ENCODE data around the gene NHP2. TPM values are rescaled to one million over a fixed set of nuclear protein-coding genes. Genes with fewer than 3 reads are reported as not detected.

NHP2 gene
- total RNA-seq, 1 experiment from 2014 or later, result 263 TPM

DNA sequence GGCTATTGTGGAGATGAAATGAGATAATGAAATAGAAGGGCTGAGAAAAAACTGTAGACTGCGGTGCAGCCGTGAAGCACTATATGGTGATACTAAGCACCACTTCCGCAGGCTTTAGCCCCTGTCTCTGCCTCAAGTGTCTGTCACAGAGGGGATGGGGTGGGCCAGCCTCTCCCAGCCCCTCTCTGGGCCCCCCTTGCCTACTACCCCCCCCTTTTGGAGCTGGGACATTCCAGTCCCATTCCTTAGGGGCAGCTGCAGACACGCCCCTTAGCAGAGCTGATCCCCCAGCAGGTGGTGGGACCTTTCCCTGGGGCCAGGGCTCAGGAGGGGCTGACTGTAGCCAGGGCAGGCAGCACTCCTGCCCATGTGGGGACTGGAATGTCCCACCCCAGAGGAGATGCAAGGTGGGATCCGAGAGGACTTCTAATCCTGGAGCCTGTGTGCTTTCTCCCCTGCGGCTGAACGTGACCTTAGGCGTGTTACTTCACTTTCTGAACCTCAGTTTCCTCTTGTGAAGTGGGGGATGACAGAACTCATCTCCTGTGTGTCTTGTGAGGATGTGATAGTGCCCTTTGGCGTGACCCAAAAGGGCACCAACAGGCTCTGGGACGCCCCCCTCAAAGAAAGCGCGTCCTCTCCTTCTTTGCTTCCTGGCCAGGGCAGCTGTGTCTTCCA is 38.4 kb downstream of the NHP2 start:
- TF ChIP-seq, protein P1, sequence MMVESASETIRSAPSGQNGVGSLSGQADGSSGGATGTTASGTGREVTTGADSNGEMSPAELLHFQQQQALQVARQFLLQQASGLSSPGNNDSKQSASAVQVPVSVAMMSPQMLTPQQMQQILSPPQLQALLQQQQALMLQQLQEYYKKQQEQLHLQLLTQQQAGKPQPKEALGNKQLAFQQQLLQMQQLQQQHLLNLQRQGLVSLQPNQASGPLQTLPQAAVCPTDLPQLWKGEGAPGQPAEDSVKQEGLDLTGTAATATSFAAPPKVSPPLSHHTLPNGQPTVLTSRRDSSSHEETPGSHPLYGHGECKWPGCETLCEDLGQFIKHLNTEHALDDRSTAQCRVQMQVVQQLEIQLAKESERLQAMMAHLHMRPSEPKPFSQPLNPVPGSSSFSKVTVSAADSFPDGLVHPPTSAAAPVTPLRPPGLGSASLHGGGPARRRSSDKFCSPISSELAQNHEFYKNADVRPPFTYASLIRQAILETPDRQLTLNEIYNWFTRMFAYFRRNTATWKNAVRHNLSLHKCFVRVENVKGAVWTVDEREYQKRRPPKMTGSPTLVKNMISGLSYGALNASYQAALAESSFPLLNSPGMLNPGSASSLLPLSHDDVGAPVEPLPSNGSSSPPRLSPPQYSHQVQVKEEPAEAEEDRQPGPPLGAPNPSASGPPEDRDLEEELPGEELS (CRISPR knock-in tag; IDR thresholded peaks at IDR 0.05), result peak; percentile 60; the same call in 1 of the 2 replicates
- TF ChIP-seq, protein P2, sequence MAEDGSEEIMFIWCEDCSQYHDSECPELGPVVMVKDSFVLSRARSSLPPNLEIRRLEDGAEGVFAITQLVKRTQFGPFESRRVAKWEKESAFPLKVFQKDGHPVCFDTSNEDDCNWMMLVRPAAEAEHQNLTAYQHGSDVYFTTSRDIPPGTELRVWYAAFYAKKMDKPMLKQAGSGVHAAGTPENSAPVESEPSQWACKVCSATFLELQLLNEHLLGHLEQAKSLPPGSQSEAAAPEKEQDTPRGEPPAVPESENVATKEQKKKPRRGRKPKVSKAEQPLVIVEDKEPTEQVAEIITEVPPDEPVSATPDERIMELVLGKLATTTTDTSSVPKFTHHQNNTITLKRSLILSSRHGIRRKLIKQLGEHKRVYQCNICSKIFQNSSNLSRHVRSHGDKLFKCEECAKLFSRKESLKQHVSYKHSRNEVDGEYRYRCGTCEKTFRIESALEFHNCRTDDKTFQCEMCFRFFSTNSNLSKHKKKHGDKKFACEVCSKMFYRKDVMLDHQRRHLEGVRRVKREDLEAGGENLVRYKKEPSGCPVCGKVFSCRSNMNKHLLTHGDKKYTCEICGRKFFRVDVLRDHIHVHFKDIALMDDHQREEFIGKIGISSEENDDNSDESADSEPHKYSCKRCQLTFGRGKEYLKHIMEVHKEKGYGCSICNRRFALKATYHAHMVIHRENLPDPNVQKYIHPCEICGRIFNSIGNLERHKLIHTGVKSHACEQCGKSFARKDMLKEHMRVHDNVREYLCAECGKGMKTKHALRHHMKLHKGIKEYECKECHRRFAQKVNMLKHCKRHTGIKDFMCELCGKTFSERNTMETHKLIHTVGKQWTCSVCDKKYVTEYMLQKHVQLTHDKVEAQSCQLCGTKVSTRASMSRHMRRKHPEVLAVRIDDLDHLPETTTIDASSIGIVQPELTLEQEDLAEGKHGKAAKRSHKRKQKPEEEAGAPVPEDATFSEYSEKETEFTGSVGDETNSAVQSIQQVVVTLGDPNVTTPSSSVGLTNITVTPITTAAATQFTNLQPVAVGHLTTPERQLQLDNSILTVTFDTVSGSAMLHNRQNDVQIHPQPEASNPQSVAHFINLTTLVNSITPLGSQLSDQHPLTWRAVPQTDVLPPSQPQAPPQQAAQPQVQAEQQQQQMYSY (CRISPR knock-in tag; IDR thresholded peaks at IDR 0.05), result peak; percentile 94
- 0 out of 2 replicates have a peak, but pooled peaks have one; percentile 46 for TF ChIP-seq ZNF232 (CRISPR knock-in tag; IDR thresholded peaks at IDR 0.05)
- TF ChIP-seq, protein P3, sequence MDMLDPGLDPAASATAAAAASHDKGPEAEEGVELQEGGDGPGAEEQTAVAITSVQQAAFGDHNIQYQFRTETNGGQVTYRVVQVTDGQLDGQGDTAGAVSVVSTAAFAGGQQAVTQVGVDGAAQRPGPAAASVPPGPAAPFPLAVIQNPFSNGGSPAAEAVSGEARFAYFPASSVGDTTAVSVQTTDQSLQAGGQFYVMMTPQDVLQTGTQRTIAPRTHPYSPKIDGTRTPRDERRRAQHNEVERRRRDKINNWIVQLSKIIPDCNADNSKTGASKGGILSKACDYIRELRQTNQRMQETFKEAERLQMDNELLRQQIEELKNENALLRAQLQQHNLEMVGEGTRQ (CRISPR knock-in tag; IDR thresholded peaks at IDR 0.05), result no peak
- TF ChIP-seq, protein P4, sequence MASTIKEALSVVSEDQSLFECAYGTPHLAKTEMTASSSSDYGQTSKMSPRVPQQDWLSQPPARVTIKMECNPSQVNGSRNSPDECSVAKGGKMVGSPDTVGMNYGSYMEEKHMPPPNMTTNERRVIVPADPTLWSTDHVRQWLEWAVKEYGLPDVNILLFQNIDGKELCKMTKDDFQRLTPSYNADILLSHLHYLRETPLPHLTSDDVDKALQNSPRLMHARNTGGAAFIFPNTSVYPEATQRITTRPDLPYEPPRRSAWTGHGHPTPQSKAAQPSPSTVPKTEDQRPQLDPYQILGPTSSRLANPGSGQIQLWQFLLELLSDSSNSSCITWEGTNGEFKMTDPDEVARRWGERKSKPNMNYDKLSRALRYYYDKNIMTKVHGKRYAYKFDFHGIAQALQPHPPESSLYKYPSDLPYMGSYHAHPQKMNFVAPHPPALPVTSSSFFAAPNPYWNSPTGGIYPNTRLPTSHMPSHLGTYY (CRISPR knock-in tag; IDR thresholded peaks at IDR 0.05), result no peak
- no peak; the same call in 1 of the 2 replicates for TF ChIP-seq ZBTB21 (CRISPR knock-in tag; IDR thresholded peaks at IDR 0.05; ENCODE audit: borderline replicate concordance)
- peak; percentile 64; the same call in 1 of the 2 replicates for TF ChIP-seq TEAD1 (CRISPR knock-in tag; IDR thresholded peaks at IDR 0.05)
- TF ChIP-seq SP1 (CRISPR knock-in tag; conservative IDR thresholded peaks at IDR 0.05), result peak; percentile 54; the same call in 1 of the 2 replicates
- TF ChIP-seq, protein P5, sequence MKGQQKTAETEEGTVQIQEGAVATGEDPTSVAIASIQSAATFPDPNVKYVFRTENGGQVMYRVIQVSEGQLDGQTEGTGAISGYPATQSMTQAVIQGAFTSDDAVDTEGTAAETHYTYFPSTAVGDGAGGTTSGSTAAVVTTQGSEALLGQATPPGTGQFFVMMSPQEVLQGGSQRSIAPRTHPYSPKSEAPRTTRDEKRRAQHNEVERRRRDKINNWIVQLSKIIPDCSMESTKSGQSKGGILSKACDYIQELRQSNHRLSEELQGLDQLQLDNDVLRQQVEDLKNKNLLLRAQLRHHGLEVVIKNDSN (CRISPR knock-in tag; IDR thresholded peaks at IDR 0.05), result no peak
- TF ChIP-seq, protein P6, sequence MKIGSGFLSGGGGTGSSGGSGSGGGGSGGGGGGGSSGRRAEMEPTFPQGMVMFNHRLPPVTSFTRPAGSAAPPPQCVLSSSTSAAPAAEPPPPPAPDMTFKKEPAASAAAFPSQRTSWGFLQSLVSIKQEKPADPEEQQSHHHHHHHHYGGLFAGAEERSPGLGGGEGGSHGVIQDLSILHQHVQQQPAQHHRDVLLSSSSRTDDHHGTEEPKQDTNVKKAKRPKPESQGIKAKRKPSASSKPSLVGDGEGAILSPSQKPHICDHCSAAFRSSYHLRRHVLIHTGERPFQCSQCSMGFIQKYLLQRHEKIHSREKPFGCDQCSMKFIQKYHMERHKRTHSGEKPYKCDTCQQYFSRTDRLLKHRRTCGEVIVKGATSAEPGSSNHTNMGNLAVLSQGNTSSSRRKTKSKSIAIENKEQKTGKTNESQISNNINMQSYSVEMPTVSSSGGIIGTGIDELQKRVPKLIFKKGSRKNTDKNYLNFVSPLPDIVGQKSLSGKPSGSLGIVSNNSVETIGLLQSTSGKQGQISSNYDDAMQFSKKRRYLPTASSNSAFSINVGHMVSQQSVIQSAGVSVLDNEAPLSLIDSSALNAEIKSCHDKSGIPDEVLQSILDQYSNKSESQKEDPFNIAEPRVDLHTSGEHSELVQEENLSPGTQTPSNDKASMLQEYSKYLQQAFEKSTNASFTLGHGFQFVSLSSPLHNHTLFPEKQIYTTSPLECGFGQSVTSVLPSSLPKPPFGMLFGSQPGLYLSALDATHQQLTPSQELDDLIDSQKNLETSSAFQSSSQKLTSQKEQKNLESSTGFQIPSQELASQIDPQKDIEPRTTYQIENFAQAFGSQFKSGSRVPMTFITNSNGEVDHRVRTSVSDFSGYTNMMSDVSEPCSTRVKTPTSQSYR (CRISPR knock-in tag; IDR thresholded peaks at IDR 0.05), result no peak
- TF ChIP-seq, protein P7, sequence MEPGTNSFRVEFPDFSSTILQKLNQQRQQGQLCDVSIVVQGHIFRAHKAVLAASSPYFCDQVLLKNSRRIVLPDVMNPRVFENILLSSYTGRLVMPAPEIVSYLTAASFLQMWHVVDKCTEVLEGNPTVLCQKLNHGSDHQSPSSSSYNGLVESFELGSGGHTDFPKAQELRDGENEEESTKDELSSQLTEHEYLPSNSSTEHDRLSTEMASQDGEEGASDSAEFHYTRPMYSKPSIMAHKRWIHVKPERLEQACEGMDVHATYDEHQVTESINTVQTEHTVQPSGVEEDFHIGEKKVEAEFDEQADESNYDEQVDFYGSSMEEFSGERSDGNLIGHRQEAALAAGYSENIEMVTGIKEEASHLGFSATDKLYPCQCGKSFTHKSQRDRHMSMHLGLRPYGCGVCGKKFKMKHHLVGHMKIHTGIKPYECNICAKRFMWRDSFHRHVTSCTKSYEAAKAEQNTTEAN (CRISPR knock-in tag; IDR thresholded peaks at IDR 0.05), result 0 out of 2 replicates have a peak, but pooled peaks have one; percentile 32
- TF ChIP-seq ZNF138 (CRISPR knock-in tag; conservative IDR thresholded peaks at IDR 0.05), result no peak
- peak; percentile 85 for TF ChIP-seq ZNF121 (CRISPR knock-in tag; IDR thresholded peaks at IDR 0.05)
- no peak for TF ChIP-seq ELF4 (CRISPR knock-in tag; IDR thresholded peaks at IDR 0.05; ENCODE audit: low read depth)
- TF ChIP-seq OVOL2 (CRISPR knock-in tag; IDR thresholded peaks at IDR 0.05; ENCODE audit: borderline replicate concordance), result no peak
- TF ChIP-seq, protein P8, sequence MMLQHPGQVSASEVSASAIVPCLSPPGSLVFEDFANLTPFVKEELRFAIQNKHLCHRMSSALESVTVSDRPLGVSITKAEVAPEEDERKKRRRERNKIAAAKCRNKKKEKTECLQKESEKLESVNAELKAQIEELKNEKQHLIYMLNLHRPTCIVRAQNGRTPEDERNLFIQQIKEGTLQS (CRISPR knock-in tag; conservative IDR thresholded peaks at IDR 0.05), result no peak
- no peak for TF ChIP-seq NR3C1 (CRISPR knock-in tag; conservative IDR thresholded peaks at IDR 0.05; ENCODE audit: low read depth)
- TF ChIP-seq EMX1 (CRISPR knock-in tag; IDR thresholded peaks at IDR 0.05), result no peak
- peak; percentile 3; the same call in 1 of the 2 replicates for TF ChIP-seq ETV6 (CRISPR knock-in tag; IDR thresholded peaks at IDR 0.05)
- peak overlapping the region; percentile 98 for H3K27ac Mint-ChIP-seq
- H3K27me3 Mint-ChIP-seq (ENCODE audit: low read depth), result no peaks in the 10 kb centered on the region
- H3K9me3 Mint-ChIP-seq, result peaks cover 5% of the 10 kb centered on the region; the same call in 1 of the 2 replicates
- ATAC-seq (peak; percentile 25), DNase-seq (ENCODE audit: low spot score) (peak; percentile 85)
- peaks cover 44% of the 10 kb centered on the region for H3K4me1 Mint-ChIP-seq
- POLR2A ChIA-PET, result interaction anchor here (0.6 to 6.0 kb wide), 14 partner anchors 8 to 711 kb away, joined by 3 to 60 read pairs (median 4); partner anchors contain the start of genes HNRNPAB and RMND5B
- H3K36me3 Mint-ChIP-seq, result no peaks in the 10 kb centered on the region
- H3K4me3 Mint-ChIP-seq, result peak overlapping the region; percentile 99
- CTCF ChIA-PET, result interaction anchor here (0.6 to 8.9 kb wide), 9 partner anchors 9 to 508 kb away, joined by 3 to 138 read pairs (median 5); no protein-coding TSS in a partner anchor
